Astrocyte of the cerebellum (primary cell): ENCODE data around the gene TCF3.
"Not testable (repeated sequence)": the region's sequence is repeated elsewhere in the genome, so short reads cannot be mapped to it uniquely, and the experiment has no call there.

ENCODE experiments used
- DNase-seq: peaks from one replicate; pipeline ENCODE4 v3.0.0-alpha.2; 2011; ENCODE audit warnings: low read depth
- H3K4me3 ChIP-seq: 2 replicates; pipeline ENCODE4 v1.5.1; 2011; ENCODE audit warnings: mild to moderate bottlenecking, low read depth, low read length, moderate library complexity
- in situ Hi-C: cut with HindIII; loops from 2 replicates; pipeline ENCODE4 v1.10.0; 2017; ENCODE audit warnings: low sequenced_read_pairs
- TF ChIP-seq, protein P1 (sequence below): IDR thresholded peaks from 2 replicates; pipeline ENCODE4 v1.5.1; 2012; ENCODE audit warnings: low read length, low read depth, moderate library complexity, mild to moderate bottlenecking; ENCODE audit errors: missing control alignments

The TCF3 gene

GRCh38 chr19:1646659-1647453, 5.6 kb downstream of the TCF3 start:
- in situ Hi-C loops = no loop called here
- no peak overlapping the region for H3K4me3 ChIP-seq
- TF ChIP-seq, protein P1, sequence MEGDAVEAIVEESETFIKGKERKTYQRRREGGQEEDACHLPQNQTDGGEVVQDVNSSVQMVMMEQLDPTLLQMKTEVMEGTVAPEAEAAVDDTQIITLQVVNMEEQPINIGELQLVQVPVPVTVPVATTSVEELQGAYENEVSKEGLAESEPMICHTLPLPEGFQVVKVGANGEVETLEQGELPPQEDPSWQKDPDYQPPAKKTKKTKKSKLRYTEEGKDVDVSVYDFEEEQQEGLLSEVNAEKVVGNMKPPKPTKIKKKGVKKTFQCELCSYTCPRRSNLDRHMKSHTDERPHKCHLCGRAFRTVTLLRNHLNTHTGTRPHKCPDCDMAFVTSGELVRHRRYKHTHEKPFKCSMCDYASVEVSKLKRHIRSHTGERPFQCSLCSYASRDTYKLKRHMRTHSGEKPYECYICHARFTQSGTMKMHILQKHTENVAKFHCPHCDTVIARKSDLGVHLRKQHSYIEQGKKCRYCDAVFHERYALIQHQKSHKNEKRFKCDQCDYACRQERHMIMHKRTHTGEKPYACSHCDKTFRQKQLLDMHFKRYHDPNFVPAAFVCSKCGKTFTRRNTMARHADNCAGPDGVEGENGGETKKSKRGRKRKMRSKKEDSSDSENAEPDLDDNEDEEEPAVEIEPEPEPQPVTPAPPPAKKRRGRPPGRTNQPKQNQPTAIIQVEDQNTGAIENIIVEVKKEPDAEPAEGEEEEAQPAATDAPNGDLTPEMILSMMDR = no peak
- DNase-seq = no peak

DNA sequence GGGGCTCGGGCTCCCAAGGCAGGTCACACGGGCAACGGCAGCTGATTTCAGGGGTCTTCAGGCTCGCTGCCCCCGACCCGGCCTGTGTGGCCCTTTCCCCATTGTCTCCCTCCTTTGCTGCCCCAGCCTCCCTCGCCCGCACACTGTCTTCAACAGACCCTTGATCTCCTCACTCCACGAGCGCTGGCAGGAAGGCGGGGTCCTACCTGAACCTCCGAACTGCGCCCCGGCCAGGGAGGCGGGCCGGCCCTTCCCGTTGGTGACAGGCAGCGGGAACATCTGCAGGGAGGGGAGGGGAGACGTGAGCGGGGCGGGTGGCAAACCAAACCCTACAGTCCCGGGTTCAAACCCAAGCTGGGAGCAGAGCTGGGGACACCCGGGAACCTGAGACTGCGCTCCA, 6.3 kb downstream of the TCF3 start:
- no peak overlapping the region for H3K4me3 ChIP-seq
- in situ Hi-C loops = no loop called here
- no peak for DNase-seq
- TF ChIP-seq, protein P1 = no peak

DNA sequence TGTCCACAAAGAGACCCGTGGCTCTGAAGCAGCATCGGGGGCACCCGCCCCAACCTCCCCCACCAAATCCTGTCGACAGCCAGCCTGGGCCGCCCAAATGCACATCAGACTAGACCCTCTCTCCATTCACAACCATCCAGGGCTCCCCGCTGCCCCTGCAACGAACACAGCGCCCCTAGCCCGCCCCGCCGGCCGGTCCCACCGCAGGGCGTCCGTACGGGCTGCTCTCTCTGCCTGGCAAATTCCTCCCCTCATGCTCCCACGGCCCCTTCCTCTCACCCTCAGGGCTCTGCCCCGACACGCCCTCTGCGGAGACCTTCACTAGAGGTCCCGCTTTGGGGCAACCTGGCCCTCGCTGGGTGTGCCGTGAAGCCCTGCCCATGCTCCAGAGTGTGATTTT, 7.1 kb downstream of the TCF3 start:
- no peak for DNase-seq
- no peak overlapping the region for H3K4me3 ChIP-seq
- in situ Hi-C loops = no loop called here
- TF ChIP-seq, protein P1 = no peak

DNA sequence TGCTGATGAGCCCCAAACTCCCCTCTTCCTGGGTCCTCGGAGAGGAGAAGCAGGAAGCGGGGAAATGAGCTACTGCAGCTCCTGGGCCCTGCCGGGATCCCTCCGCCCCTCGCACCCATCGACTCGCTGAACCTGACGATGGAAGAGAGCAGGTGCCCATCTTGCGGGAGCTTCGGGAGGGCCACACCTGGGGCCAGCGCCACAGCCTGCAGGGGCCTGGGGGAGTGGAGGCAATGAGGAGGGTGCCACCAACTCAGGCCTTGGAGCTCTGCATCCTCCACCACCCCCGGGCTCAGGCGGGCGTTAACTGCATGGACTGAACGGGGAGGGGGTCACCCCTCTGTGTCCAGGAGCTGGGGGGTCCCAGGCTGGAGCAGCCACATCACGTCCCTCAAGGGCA, 8.3 kb downstream of the TCF3 start:
- TF ChIP-seq, protein P1 = no peak
- DNase-seq = no peak
- in situ Hi-C loops = no loop called here
- H3K4me3 ChIP-seq = no peak overlapping the region

DNA sequence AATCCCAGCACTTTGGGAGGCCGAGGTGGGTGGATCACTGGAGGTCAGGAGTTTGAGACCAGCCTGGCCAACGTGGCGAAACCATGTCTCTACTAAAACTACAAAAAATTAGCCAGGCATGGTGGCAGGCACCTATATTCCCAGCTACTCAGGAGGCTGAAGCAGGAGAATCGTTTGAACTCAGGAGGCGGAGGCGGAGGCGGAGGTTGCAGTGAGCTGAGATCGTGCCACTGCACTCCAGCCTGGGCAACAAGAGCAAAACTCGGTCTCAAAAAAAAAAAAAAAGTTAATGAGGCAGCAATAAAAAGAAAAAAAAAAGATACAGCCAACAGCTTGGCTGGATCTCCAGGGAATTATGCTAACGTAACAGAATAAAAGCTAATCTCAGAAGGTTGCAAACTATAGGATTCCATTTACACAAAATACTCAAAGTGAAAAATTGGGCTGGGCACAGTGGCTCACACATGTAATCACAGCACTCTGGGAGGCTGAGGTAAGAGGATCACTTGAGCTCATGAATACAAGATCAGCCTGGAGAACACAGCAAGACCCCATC, 11.4 kb downstream of the TCF3 start:
- in situ Hi-C loops, DNase-seq, H3K4me3 ChIP-seq: not testable (repeated sequence)

DNA sequence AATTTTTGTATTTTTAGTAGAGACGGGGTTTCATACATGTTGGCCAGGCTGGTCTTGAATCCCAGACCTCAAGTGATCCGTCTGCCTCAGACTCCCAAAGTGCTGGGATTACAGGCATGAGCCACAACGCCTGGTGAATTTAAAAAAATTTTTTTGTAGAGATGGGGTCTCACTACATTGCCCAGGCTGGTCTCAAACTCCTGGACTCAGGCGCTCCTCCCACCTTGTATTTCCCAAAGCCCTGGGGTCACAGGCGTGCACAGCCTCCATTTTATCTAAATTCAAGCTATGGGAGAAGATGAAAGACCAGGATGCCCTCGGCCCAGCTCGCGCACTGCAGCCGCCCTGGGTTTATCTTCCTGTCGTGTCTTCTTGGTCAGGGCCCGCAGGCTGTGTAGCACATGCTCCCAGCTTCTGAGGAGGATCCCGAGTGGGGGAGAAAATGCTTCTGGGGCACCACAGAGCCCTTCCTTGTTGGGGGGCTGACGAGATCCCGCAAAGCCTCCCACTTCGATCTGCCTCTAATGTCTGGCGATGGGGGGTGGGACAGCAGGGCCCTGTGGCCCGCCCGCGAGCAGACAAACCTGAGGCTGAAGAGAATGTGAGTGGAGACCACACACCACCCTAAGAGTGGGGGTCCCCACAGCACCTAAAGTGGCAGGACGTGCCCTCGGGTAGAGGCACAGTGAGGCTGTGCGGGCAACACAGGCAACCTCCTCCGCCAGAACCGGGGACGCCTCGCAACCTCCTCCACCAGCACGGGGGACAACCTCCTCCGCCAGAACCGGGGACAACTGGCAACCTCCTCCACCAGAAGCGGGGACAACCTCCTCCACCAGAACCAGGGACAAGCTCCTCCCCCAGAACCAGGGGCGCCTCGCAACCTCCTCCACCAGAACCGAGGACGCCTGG, 15.8 kb downstream of the TCF3 start:
- in situ Hi-C loops = no loop called here
- no peak for DNase-seq
- TF ChIP-seq, protein P1 = no peak
- no peak overlapping the region for H3K4me3 ChIP-seq
